GM21723 (cell line): Measurements from ENCODE around the gene EIF4E3.

ENCODE experiments used
- ATAC-seq: cut with Tn5 transposase; IDR thresholded peaks from one replicate; pipeline ENCODE4 v1.9.1; 2021; ENCODE audit warnings: mild to moderate bottlenecking, moderate library complexity; ENCODE audit not compliant: unreplicated experiment

EIF4E3 gene

DNA sequence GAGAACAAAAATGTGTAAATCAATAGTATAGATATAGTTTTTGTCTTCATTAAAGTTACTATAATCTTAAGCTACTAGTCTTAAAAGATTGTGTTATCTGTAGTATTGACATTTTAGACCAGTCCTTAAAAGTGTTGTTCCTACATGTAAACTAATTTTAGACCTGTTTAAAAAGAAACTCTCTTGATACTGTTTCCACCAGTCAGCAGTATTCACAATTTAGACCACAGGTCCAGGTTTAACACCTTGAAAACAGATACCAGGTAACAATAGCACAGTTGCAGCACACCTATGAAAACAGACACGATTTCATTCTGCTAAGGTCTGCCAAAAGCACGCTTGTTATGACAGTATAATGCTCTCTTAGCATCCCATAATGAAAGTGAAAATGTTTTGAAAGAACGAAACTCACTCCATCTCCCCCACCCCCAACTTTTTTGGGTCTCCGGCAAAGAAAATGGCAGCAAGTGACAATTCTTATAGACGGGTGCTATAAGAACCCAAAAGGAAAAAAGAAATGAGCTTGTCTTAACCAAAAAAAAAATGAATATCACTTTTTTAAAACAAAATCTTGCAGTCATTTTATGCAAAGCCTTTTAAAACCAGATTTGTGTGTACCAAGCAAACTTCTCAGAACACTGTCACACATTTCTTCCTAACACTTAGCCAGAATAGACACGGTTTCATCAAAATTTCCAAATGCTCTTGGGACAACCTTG is 1.6 kb downstream of the EIF4E3 start:
- no peak for ATAC-seq

DNA sequence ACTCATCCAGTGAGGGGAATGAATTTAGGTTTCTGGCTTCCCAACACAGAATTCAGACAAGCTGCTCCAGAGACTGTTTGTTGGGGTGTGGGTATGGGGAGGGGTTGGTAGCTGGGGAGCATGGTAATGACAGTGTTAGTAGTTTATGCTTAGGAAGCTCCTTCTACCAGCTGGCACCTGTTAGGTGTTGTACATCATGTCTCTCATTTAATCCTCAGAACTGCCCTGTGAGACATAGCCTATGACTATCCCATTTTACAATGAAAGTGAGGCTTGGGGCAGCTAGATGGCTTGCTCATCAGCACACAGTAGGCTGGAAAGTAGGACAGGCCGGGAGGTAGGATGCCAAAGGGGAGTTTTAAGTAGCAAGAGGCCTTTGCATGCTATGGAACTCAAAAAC is 2.5 kb downstream of the EIF4E3 start:
- ATAC-seq, result no peak

DNA sequence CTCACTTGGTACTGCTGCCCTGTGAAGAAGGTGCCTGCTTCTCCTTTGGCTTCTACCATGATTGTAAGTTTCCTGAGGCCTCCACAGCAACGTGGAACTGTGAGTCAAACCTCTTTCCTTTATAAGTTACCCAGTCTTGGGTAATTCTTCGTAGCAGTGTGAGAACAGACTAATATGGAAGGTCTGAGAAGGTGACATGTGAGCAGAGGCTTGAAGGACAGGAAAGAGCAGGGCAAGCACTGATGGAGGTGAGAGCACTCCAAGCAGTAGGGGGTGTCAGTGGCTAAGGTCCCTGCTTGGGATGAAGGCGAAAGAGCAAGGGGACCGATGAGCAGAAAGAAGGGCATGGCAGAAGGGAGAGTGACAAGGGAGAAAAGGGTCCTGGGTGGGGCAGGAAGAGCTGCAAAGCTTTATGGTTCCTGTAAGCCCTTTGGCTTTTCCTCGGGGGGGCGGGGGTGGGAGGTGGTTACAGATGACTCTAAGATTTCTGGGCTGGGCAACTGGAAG is 3.5 kb downstream of the EIF4E3 start:
- ATAC-seq, result no peak

DNA sequence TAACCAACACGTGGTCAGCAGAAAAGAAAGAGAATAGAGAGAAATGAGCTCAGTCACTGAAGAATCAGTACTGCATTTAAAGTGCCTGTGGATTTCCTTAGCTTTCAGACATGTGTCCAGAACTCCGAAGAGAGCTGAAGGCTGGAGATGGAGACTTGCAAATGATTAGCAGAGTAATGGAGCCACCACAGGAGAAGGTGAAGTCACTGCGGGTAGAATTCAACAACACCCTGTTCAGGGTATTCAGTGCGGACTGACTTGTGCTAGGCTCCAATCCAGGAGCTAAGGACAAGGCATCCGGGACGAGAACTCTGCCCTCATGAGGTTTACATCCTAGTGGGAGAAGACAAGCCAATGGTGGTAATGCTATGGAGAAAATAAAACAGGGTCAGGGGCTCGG is 4.2 kb downstream of the EIF4E3 start:
- ATAC-seq, result no peak

DNA sequence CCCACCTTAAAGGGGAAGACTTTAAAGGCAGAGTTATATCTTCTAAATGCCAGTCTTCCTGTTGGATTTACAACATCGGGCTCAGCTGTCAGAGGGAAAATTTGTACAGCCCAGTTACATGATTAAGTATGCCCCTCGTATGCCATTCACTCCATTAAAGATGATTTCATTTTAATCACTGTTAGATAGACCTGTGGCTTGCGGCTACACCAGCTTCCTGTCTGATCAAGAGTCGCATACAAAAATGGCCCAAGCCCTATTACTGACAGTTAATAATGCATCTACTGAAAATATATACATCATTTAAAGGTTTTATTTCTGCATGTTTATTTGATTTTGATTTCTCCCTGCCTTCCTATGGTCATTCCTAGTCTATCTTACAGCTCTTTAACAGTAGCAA is 7.1 kb downstream of the EIF4E3 start:
- ATAC-seq, result no peak

DNA sequence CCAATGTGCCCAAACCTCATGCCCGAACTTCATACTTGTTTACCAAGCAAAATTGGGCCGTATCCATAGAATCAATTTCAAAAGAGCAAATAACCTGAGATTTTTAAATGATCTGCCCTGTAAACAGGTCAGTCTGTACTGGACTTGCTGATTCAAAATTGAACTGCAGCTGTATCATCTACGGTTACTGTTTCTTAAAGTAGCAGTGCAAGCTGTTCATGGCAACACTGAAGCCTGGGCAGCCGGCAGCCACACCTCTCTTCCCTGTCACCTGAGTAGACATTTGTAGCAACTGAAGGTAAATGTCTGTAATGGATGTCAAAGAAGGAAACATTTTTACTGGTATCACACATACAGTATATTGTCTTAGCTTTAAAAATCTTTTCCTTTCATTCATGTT is 10.6 kb downstream of the EIF4E3 start:
- no peak for ATAC-seq

DNA sequence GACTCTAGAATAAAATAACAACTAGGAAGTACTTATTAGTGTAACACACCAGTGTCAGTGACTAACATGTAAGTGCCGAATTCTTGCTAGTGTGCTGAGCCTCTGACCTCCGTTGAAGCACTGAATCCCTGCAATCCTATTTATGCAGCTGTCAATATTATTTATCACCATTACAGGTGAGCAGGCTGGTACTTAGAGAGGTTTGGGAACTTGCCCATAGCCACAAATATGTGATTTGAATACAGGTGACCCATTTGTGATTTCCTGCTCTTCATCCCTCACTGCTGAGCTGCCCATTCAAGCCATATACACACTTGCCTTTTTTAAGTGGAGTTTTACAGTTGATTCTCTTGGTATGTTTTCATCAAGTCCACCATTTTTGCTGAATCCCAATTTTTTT is 12.2 kb downstream of the EIF4E3 start:
- ATAC-seq, result no peak

DNA sequence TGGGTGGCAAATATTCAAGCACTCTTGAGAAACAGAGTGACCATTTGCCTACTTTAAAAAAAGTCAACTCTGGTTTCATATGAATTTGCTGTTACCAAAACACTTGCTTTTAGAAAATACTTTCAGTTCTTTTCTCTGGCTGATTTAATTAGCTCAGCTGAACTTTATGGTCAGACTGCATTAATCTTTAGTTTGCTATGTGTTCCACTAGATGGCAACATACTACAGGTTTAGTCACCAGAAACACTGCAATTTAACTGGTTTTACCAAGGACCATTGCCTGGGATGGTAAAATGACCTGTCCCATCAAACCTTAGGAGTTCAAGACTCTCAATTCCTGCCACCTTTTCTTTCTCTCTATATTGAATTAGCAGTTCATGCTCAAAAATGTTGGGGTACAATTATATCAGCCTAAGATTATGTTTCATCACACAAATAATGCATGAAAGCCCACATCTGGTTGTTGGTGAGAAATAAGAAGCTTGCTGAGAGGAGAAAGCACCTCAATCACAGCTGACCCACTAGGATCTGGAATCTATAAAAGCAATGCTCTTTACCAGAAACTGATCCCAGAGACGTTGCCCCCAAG is 14.2 kb downstream of the EIF4E3 start:
- peak; percentile 79 for ATAC-seq

DNA sequence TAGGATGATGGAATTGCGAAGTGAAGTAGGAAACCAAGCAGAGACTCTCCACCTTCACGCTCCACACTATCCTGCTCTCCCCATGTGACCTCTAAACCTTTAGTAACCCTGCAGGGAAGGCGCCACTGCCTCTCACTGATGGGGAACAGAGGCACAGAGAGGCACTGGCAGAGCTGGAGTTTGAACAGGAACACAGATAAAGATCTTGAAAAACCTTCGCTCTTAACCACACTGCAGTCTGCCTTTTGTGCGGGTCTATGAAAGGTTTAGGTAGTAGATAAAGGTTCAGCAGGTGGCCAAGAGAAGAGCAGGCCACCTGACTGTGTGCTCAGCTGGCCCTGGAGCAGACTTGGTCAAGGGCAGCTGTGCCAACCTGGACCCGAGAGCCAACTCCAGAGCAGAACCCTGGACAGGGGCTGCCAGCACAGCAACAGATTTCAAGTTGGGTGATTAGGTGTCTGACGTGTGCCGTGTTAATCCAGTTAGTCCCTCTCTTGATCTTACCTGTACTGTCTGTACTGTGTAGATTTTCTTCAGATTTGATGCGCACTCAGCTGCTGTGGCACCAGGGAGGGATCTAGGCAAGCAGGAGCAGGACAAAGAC is 15.2 kb downstream of the EIF4E3 start:
- ATAC-seq, result no peak

DNA sequence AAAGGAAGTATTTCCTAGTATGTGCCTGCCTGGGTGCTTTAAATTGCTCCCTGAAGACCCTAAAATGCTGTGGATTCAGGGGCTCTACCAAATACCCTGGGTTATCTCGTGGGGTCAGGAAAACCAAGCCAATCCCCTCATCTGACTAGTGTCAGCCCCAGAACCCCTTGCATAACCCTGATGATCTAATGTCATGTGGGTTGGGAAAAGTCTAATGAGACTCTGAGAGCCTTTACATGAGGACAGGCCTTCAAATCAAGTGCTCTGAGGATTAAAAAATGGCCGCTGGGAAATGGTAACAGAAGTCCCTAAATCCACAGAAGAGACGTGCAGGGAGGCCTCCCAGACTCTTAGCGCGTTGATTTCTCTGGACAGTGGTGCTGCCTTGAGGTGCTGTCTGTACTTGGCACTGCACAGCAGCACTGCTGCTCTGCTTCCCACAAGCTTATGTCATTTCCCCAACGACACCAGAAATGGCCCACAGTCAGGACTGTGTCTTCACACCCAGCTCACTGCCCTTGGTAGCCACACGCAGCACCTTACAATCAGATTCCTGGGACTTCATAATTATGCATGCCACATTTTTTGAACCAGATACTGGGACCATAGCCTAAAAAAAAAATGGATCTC is 16.6 kb downstream of the EIF4E3 start:
- ATAC-seq, result no peak

DNA sequence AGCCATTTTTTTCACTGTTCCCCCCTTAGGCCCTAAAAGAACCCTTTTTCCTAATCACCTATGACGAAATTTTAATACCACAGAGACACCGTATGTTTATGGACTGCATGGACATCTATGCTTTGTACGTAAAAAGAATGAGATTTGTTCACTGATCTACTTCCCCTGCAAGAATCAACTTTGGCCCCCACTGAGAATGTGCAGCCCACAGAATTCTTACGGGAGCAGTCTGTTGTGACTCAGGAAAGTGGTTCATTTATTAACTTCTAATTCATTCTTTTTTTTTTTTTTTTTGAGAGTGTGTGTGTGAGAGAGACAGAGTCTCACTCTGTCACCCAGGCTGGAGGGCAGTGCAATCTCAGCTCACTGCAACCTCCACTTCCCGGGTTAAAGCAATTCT is 17.6 kb downstream of the EIF4E3 start:
- ATAC-seq, result no peak

DNA sequence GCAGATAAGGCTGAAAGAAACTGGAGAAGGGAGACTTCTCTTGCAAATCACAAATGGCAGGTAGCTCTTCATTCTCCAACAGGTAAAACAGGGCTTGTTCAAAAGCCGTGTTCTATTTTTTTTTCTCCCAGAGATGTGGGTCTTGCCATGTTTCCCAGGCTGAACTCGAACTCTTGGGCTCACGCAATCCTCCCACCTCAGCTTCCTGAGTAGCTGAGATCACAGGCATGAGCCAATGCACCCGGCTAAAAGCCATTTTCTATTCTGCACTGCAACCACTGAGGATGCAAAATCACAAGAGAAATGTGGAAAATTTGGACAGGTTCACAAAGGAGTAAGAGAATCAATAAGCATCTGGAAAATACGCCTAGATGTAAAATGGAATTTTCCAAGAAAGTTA is 19.5 kb downstream of the EIF4E3 start:
- ATAC-seq, result no peak

DNA sequence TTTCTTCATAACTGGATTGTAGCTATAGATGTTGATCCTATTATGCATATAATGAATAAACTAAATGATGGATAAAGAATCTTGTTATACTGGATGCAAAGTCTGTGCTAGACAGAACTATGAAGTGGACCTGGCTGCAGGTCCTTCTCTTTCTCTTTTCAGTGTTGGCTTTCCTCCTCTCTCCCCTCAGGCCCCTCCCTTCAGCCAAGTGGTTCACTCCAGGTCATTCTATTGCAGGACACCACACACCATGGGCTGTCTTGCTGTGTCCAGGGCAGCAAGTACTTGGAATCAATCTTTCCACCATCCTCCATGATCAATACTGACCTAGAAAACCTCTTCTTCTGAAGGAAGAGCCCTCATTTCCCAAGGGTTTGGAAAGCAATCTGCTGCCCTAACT is 20.3 kb downstream of the EIF4E3 start:
- ATAC-seq, result no peak

DNA sequence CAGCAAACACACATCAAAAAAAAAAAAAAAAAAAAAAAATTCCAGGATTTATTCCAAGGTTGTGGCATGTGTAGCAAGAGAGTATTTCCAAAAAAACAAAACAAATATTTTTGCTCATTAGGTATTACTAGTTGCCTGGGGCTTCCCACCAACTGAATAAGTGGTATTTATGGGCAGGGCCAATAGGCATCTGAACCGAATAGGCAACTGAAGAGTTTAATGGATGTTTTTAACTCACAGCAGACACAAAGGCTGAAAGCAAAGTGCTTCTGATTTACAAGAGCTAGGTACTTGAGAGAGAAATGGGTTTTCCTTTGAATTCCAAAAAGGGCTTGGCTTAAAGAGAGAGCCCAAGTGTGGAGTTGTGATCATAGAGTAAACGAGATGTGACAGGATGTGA is 21.4 kb downstream of the EIF4E3 start:
- ATAC-seq, result no peak

DNA sequence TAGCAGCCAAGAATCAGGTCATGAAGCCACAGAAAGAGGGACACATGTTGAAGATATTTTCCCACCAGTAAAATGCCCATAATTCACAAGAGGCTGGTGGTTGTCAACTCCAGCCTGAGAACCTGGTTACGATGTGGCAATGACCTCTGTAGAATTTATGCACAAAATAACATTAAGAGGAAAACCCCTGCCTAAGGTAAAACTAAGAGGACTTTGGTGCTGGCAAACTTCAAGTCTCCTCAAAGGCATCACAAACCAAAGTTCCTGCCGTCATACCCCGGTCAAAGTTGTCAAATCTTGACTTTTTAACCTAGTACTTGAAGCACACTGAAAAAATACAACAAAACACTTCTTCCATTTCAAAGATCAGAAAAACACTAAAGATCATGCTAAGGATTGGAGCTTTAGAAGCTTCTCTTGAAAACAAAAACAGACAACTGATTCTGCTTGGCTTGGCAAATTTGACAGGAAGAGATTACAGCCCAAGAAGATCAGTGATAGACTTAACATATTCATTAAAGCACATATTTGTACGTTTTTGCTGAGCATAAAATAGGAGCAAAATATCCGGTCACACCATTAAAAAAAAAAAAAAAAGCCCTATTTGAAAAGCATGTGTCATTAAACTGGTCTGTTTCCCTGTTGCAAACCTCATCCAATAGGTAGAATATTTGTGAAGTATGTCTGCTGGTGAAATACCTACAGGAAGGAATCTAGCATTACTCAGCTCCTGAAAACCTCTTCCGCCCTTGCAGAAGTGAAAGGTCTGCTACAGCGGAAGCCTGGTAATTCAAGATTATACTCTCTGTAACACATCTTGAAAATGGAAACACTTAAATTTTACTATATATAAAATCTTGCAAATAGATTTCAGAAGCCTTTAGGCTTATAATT is 22.8 kb downstream of the EIF4E3 start:
- no peak for ATAC-seq

DNA sequence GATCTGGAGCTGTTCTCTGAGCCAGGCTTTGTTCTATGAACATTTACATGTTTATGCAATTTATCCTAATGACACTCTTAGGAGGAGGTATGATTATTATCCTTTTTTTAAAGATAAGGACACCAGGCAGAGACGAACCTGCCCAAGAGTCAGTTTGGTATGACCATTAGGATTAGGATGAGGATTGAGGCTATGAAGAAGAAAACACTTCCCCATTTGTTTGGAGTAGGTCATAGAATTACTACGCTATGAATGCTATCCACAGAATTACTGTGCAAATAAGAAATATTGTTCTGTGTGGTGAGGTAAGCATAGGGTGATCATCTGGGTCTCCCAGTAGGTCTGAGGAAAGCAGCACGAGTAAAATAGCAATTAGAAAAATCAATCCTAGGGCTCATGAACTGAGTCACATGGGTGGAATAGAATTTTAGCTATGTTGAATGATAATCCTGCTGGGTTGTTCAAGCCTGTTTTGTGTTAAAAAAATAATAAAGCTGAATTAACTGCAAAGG is 23.9 kb downstream of the EIF4E3 start:
- no peak for ATAC-seq

DNA sequence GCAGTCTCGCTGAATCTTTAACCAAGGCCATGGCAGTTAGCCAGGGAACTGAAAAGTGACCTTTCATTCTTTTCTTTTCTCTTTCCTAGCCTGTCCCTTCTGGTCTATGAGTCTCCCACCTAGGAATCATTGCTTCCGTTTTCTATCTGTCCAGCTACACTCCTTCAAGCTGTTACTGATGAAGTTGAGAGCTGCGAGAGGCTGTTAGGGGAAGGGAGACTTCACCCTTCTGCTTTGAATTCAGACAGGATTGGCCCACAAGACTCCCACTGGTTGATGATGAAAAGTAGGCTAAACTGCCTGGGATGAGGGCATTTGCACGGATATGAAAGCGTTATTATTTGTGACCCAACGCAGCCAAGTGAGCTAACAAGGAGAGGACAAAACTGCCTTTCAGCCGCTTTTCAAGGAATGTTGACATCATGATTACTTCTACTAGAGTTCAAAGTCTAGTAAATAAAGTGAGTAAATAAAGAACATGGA is 30.2 kb downstream of the EIF4E3 start:
- no peak for ATAC-seq

DNA sequence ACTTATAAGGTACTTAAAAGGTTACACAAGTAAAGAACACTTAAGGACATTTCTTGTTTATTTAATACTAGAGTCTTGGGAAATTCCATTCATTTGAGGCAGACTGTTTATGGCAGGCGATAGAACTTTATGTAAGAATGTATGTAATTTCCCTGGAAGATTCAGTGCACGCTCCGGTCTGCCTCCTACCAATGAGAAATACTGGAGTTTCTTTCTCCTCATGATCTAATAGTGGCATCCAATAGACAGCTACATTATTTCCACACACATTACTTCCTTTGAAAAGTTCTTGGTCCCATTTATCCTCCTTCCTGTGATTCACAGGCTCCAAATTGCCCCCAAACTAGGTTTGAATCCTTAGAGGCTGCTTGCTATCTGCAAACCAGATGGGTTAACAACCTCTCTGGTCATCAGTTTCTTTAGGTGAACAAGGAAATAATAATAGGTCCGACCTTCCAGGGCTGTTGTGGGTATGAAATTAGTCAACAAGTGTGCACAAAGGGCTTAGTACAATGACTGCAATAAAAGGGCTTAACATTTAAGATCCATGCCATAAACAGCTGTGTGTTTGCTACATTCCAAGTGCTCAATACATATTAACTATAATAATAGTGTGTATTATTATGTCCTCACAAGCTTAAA is 30.7 kb downstream of the EIF4E3 start:
- no peak for ATAC-seq

DNA sequence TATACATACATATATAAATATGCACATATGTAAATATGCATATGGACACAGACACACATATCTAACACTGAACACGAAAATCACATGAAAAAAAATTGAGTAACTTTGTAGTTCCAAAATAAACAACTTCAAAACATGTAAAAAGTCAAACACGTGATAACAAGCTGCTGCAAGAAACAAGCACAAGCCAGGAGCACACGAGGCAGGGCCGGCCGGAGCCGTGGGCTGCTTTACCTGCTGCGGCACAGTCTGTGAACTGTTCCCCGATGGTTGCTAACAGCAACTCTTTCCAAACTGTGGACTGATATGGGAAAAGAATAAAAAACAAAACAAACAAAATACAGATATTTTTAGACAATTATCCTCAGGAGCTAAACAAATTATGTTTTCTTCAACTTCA is 31.6 kb downstream of the EIF4E3 start:
- ATAC-seq, result no peak

DNA sequence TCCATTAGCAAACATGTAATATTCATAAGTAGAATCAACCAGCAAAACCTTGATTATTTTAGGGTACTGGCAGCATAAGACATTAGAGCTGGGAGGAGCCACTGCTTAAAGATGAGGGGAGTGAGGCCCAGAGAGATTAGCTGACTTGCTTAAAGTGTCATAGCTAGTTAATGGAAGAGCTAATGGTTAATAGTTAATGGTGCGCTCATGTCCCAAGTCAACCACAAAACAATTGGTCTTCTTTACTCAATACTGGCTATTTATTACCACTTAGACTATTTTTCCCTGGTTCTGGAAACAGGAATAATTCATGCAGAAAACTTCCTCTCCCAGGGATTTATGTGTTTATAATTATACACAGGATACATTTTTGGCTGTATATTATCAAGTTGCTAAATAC is 33.1 kb downstream of the EIF4E3 start:
- ATAC-seq, result no peak
